A549 treated with CORT108297 at 1 μM for 4 hours (cell line): ENCODE measurements around the gene OR5A2. TPM values are rescaled to one million over a fixed set of nuclear protein-coding genes. Genes with fewer than 3 reads are reported as not detected.

Source experiments
- total RNA-seq: library from RNA; stranded (reverse); fragments of 200-300 nt; extraction: Qiagen RNA extraction; gene quantifications from 5 replicates; pipeline ENCODE4 v1.2.3, GENCODE V29; 2022

Gene OR5A2
- total RNA-seq, result not detected in 5 replicates

DNA sequence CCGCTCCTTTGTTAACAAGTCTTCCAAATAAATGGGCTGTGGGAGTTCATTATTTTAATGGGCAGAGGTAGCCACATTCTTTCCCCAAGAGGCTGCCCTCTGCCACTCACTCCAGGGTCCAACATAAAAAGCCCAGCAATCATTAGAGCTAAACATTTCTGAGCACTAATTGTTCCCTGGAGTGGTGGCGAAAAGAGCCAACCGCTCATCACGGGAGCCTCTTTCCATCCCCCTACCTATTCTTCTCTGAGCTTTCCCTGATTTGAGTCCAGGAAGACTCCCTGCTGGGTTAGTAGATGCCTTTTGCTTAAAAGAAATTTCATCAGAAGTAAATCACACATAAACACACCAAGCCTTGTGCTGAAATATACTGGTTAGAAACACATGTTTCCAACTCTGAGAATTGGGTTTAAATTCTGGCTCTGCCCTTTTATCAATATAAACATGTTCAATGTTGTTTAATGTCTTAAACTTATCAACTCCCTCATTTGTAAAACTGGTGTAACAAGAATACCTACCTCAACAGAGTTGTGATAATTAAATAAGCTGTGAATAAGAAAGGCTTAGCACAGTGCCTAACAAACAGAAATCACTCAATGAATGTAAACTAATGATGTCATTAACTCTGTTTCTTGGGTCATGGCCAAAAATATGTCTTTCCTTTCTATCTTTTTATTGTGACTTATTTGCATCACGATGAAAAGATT is at the start of gene OR5A2:
OR5A2 (minus strand) TSS at position 53 of the 707 bp plus-strand sequence. CDS start 3,460 bp downstream, outside the sequence.

DNA sequence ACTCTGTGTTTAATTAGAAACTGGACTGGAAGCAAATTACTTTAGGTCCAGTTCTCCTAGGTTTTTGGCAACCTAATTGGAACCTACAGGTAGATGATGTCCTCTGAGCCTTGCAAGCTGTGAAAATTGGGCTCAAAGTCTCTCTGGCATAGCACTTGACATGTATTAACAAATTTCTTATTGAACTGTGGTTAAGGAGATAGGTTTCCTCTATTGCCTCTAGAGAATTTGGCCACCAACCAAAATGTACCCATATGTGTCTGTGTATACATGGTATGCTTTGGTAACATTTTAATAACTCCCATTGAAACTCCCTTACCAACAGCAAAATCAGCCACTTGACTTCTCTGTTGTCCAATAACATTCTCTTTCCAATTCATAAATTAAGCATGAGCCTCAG is 46.8 kb upstream of the OR5A2 start, which contains the start of gene OR4D10:
OR4D10 (plus strand) TSS at position 301 of the 400 bp plus-strand sequence. CDS start 4,115 bp downstream, outside the sequence.

DNA sequence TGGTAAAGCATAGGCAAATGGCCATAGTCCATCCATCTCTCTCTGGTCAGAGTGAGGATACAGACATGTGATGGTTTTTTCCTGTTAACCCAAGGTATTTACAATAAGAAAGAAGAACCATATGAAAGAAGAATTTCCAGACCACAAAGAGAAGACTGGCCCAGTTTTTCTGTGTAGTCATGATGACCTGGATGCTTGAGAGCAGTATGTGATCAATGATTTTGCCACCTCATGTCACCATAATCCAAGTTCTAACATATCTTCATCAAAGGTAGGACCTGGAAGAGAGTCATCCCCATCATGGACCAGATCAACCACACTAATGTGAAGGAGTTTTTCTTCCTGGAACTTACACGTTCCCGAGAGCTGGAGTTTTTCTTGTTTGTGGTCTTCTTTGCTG is 30.4 kb upstream of the OR5A2 start, which contains the start of gene OR4D6:
OR4D6 (plus strand) TSS at position 301 of the 400 bp plus-strand sequence; CDS start at position 301, 0 bp downstream.

DNA sequence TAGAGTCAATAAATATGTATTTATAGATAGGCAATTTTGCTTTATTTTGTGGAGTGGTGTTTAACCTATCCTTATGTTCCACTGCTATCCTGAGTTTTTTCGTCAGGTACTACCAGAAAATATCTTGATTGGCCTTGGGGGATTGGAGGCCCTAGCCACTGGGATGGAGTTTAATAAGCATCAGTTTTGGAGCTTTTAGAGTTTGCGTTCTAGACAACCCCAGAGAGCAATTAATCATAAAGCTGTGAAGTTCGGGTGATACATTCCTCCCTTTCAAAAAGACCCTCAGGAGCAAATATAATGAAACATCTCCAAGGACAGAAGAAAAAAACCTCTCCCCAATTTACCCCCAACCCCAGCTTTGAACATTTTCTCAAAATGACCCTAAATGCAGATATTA is 10.0 kb upstream of the OR5A2 start, which contains the start of gene OR5A1:
OR5A1 (plus strand) TSS at position 301 of the 400 bp plus-strand sequence. CDS start 6,700 bp downstream, outside the sequence.

Other genes starting within 250 kb of the OR5A2 start
- not detected in 5 replicates for gene MPEG1, start 213.5 kb downstream of the OR5A2 start, total RNA-seq
- gene OR5AN1, start 67.5 kb downstream of the OR5A2 start, total RNA-seq, result not detected in 5 replicates
- not detected in 5 replicates for gene OR5A1, start 10.1 kb upstream of the OR5A2 start, total RNA-seq
- gene OR4D6, start 30.5 kb upstream of the OR5A2 start, total RNA-seq, result not detected in 5 replicates
- not detected in 5 replicates for gene OR4D10, start 46.9 kb upstream of the OR5A2 start, total RNA-seq
- not detected in 5 replicates for gene OR4D11, start 77.2 kb upstream of the OR5A2 start, total RNA-seq
- not detected in 5 replicates for gene OR4D9, start 85.1 kb upstream of the OR5A2 start, total RNA-seq
- 25.1 to 29.9 TPM (median 27.1 TPM) in 5 replicates for gene OSBP, start 189.4 kb upstream of the OR5A2 start, total RNA-seq
- 40.0 to 47.9 TPM (median 46.0 TPM) in 5 replicates for gene PATL1, start 242.6 kb upstream of the OR5A2 start, total RNA-seq